NCI-H446 (cell line): Measurements from ENCODE around the gene COBLL1.

Experiments used
- DNase-seq, 2 experiments: peaks; one replicate each; lab custom pipeline; 2025; lab: John Stamatoyannopoulos, UW

COBLL1 gene

GRCh38 chr2:164756773-164757172 lies 84.8 kb downstream of the COBLL1 start:
- no peak for DNase-seq

- DNase-seq, result no peak
Observed at GRCh38 chr2:164755952-164756351, 85.7 kb downstream of the COBLL1 start.

- DNase-seq, result no peak
Observed at GRCh38 chr2:164754157-164755093, 87.2 kb downstream of the COBLL1 start.

- DNase-seq, result no peak
Observed at GRCh38 chr2:164752956-164753355, 88.7 kb downstream of the COBLL1 start.

- DNase-seq, result peak in 1 of 2 experiments; percentile 46
Observed at GRCh38 chr2:164747783-164748433, 93.7 kb downstream of the COBLL1 start.

DNA sequence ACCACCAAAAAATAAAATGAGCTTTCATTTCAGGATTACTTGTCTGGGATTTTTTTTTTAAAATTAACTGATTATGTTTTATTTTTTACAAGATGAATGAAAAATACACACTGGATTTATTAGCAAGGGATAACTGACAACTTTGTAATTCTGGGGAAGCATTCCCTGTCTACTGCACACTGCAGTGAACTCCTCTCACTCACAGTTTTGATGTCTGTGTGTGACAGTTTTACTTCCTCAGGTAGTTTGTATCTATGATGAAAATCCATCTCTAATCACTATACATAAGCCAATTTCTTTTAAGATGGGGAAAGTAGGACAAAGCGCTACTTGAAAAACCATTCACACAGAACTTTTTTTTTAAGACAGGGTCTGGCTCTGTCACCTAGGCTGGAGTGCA lies 94.5 kb downstream of the COBLL1 start:
- DNase-seq, result no peak

GRCh38 chr2:164746713-164747112 lies 94.9 kb downstream of the COBLL1 start:
- no peak for DNase-seq

- no peak for DNase-seq
Observed at GRCh38 chr2:164745012-164745797, 96.4 kb downstream of the COBLL1 start.

GRCh38 chr2:164742738-164743317 lies 98.8 kb downstream of the COBLL1 start:
- no peak for DNase-seq

DNA sequence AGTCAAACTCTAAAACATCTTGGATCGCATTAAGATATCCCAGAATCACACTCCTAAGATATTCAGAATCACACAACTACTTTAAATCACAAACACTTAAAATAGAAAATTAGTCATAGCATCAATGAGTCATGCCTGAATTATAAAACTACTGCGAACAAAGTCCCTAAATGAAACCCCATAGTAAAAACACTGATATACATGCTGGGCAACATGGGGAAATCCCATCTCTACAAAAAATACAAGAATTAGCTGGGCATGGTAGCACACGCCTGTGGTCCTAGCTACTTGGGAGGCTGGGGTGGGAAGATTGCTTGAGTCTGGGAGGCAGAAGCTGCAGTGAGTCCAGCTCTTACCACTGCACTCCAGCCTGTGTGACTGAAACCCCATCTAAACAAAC lies 101.7 kb downstream of the COBLL1 start:
- no peak for DNase-seq

DNA sequence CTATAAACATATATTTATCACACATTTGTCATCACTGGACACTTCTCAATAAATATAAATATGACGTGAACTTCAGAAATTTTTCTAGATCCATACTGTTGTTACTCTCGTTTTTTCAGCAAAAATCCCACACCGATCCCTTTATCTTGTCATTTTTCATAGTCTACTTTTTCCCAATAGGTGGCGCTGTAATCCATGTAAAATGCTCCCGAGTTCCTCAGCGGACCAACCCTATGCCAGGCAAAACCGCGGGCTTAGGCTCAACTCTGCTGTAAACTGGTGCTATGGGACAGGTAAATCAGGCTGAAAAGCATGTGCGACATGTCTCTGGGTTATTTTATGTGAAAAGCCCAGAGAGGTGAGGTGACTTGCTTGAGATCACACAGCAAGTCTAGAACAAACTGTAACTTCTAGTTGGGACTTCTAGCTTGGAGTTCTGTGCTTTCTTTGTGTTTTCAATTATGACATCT lies 104.0 kb downstream of the COBLL1 start:
- DNase-seq, result peak; percentile 70 to 88

- DNase-seq, result no peak
Observed at GRCh38 chr2:164735309-164735919, 106.2 kb downstream of the COBLL1 start.

DNA sequence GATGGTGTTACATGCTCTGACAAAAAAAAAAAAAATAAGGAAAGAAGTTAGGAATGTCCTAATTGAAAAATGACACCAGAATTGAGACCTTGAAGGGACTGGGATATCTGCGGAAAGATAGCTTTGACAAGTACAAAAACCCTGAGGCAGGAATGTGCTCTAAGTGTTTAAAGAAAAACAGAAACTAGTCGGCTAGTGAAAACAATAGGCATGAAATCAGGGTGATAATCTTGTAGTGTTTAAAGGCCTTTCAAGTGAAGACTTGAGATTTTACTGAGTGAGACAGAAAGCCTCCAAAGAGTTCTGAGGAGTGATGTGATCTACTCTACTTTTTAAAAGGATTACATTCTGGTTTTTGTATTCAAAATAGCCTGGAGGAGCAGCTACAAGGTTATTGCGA lies 107.4 kb downstream of the COBLL1 start:
- no peak for DNase-seq

- DNase-seq, result no peak
Observed at GRCh38 chr2:164725542-164725941, 116.1 kb downstream of the COBLL1 start.

GRCh38 chr2:164722616-164723338 lies 118.8 kb downstream of the COBLL1 start:
- DNase-seq, result no peak

DNA sequence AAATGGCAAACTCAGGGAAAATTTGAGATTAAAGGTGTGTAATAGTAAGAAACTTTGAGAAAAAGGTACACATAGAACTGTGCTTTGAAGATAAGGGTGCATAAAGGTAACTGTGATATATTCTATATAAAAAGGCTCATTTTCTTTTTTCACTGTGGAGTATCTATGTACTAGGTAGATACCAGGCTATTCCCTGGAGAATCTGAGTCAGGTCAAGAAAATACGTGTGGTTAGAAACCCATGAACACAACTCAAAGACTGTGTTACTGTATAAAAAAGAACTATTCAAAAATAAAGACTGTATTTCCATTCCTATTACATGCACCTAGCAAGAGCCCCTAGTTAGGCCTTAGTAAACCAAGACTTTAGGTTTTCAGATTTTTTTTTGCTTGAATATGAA lies 120.2 kb downstream of the COBLL1 start:
- DNase-seq, result no peak

DNA sequence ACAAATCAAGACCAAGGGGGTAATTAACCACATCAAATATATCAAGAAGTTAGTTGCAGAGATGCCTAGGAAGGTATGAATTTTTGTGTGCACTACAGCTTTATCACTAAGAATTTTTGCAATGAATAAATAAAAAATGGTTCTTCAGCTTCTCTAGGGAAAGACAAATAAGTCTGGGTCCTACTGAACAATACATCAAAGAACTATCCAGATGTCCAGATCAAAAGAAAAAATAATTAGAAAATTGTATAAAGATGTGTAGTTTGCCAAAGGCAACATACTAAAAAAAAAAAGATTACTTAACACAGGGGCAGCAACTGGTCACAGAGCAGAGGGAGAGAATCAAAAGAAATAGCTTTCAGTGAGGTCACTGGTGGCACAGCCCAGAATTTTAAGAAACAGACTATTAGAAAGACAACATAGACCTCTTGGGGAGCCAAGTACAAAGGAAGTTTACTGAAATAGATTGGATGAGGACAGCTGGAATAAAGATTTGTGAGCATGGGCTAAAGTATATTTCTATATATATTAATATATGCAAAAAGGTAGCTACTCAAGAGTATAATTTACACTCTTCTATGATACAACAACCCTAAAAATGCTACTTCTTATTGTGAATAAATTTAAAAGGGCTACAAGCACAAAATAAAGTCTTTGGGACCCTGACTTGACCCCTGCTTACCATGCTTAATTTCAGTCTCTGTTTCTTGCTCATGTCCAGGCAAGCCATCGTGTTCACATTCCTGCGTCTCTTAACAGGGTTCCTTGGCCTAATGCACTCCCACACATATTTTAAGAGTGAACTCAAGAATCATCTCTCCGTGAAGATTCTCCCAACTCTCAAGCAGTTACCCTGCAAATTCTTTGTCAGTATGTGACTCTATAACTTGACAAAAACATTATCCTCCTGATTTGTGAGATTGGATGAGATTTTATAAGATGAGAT lies 121.4 kb downstream of the COBLL1 start:
- no peak for DNase-seq

- peak in 1 of 2 experiments; percentile 57 for DNase-seq
Observed at GRCh38 chr2:164717000-164717803, 124.4 kb downstream of the COBLL1 start.

GRCh38 chr2:164714471-164714870 lies 127.2 kb downstream of the COBLL1 start:
- no peak for DNase-seq
